ENCODE results near the gene UNKL. TPM values are rescaled to one million over a fixed set of nuclear protein-coding genes. Genes with fewer than 3 reads are reported as not detected.
A peak's percentile ranks its signal among the peaks of the same experiment; 100 is the strongest.

The UNKL gene
- polyA plus RNA-seq (2013, experiment 1 of 2), result 14.2 TPM
- 13.9 TPM for polyA plus RNA-seq (2013, experiment 2 of 2)

GRCh38 chr16:1414532-1415260 is at the start of gene UNKL:
TSS of gene UNKL (minus strand) at chr16:1414704. CDS start at chr16:1414691, 13 bp downstream.
- H3K9me3 ChIP-seq (ENCODE audit: control insufficient read depth, low read length), result no peaks in the 10 kb centered on the region
- WGBS, 2 experiments (ENCODE audit: insufficient coverage in 2 of 2), result 0 to 17% methylated on average over 16 to 19 of the region's 72 CpGs
- H3K27ac ChIP-seq (ENCODE audit: low read depth, low read length, severe bottlenecking), result peak within 1 kb of the TSS; percentile 43
- peaks cover 32% of the 10 kb centered on the region for H3K36me3 ChIP-seq (ENCODE audit: control insufficient read depth, insufficient read depth, low read length)
- H3K4me1 ChIP-seq (ENCODE audit: control insufficient read depth, insufficient read depth, low read length, poor library complexity, severe bottlenecking), result peaks cover 5% of the 10 kb centered on the region
- H3K4me3 ChIP-seq (ENCODE audit: extremely low read depth, insufficient read depth, low read length, poor library complexity, severe bottlenecking), result peak within 1 kb of the TSS; percentile 79

- WGBS, 2 experiments (ENCODE audit: insufficient coverage in 2 of 2), result 91 to 95% methylated on average over 23 to 24 of the region's 24 CpGs
- H3K36me3 ChIP-seq (ENCODE audit: control insufficient read depth, insufficient read depth, low read length), result peaks cover 46% of the 10 kb centered on the region
- H3K4me1 ChIP-seq (ENCODE audit: control insufficient read depth, insufficient read depth, low read length, poor library complexity, severe bottlenecking), result no peaks in the 10 kb centered on the region
- H3K9me3 ChIP-seq (ENCODE audit: control insufficient read depth, low read length), result no peaks in the 10 kb centered on the region
- no peak overlapping the region for H3K4me3 ChIP-seq (ENCODE audit: extremely low read depth, insufficient read depth, low read length, poor library complexity, severe bottlenecking)
- peak overlapping the region; percentile 10 for H3K27ac ChIP-seq (ENCODE audit: low read depth, low read length, severe bottlenecking)
Measured at GRCh38 chr16:1461146-1461545, 46.6 kb upstream of the UNKL start.

- WGBS, 2 experiments (ENCODE audit: insufficient coverage in 2 of 2), result 95% methylated on average over 23 to 30 of the region's 30 CpGs
- Histone ChIP-seq H3K4me3 (ENCODE audit: extremely low read depth, insufficient read depth, low read length, poor library complexity, severe bottlenecking) (no peak overlapping the region), H3K4me1 (ENCODE audit: control insufficient read depth, insufficient read depth, low read length, poor library complexity, severe bottlenecking) (no peaks in the 10 kb centered on the region), H3K27ac (ENCODE audit: low read depth, low read length, severe bottlenecking) (no peak overlapping the region), H3K36me3 (ENCODE audit: control insufficient read depth, insufficient read depth, low read length) (peaks cover 48% of the 10 kb centered on the region), H3K9me3 (ENCODE audit: control insufficient read depth, low read length) (no peaks in the 10 kb centered on the region)
Measured at GRCh38 chr16:1460602-1461138, 46.2 kb upstream of the UNKL start.

GRCh38 chr16:1459967-1460366 is 45.5 kb upstream of the UNKL start:
- Histone ChIP-seq H3K4me3 (ENCODE audit: extremely low read depth, insufficient read depth, low read length, poor library complexity, severe bottlenecking) (no peak overlapping the region), H3K9me3 (ENCODE audit: control insufficient read depth, low read length) (no peaks in the 10 kb centered on the region), H3K36me3 (ENCODE audit: control insufficient read depth, insufficient read depth, low read length) (peaks cover 55% of the 10 kb centered on the region), H3K4me1 (ENCODE audit: control insufficient read depth, insufficient read depth, low read length, poor library complexity, severe bottlenecking) (no peaks in the 10 kb centered on the region), H3K27ac (ENCODE audit: low read depth, low read length, severe bottlenecking) (no peak overlapping the region)
- WGBS, 2 experiments (ENCODE audit: insufficient coverage in 2 of 2), result 98 to 100% methylated on average over 3 to 5 of the region's 10 CpGs

GRCh38 chr16:1458977-1459341 is 44.5 kb upstream of the UNKL start:
- no peak overlapping the region for H3K27ac ChIP-seq (ENCODE audit: low read depth, low read length, severe bottlenecking)
- no peaks in the 10 kb centered on the region for H3K4me1 ChIP-seq (ENCODE audit: control insufficient read depth, insufficient read depth, low read length, poor library complexity, severe bottlenecking)
- peaks cover 59% of the 10 kb centered on the region for H3K36me3 ChIP-seq (ENCODE audit: control insufficient read depth, insufficient read depth, low read length)
- no peaks in the 10 kb centered on the region for H3K9me3 ChIP-seq (ENCODE audit: control insufficient read depth, low read length)
- 92 to 94% methylated on average over 11 to 14 of the region's 14 CpGs for WGBS, 2 experiments (ENCODE audit: insufficient coverage in 2 of 2)
- H3K4me3 ChIP-seq (ENCODE audit: extremely low read depth, insufficient read depth, low read length, poor library complexity, severe bottlenecking), result no peak overlapping the region

GRCh38 chr16:1458336-1458976 is 44.0 kb upstream of the UNKL start:
- Histone ChIP-seq H3K4me3 (ENCODE audit: extremely low read depth, insufficient read depth, low read length, poor library complexity, severe bottlenecking) (no peak overlapping the region), H3K9me3 (ENCODE audit: control insufficient read depth, low read length) (no peaks in the 10 kb centered on the region), H3K4me1 (ENCODE audit: control insufficient read depth, insufficient read depth, low read length, poor library complexity, severe bottlenecking) (no peaks in the 10 kb centered on the region), H3K27ac (ENCODE audit: low read depth, low read length, severe bottlenecking) (no peak overlapping the region), H3K36me3 (ENCODE audit: control insufficient read depth, insufficient read depth, low read length) (peaks cover 61% of the 10 kb centered on the region)
- WGBS, 2 experiments (ENCODE audit: insufficient coverage in 2 of 2), result 96 to 97% methylated on average over 25 of the region's 26 CpGs

- no peaks in the 10 kb centered on the region for H3K4me1 ChIP-seq (ENCODE audit: control insufficient read depth, insufficient read depth, low read length, poor library complexity, severe bottlenecking)
- H3K9me3 ChIP-seq (ENCODE audit: control insufficient read depth, low read length), result no peaks in the 10 kb centered on the region
- H3K4me3 ChIP-seq (ENCODE audit: extremely low read depth, insufficient read depth, low read length, poor library complexity, severe bottlenecking), result no peak overlapping the region
- no peak overlapping the region for H3K27ac ChIP-seq (ENCODE audit: low read depth, low read length, severe bottlenecking)
- H3K36me3 ChIP-seq (ENCODE audit: control insufficient read depth, insufficient read depth, low read length), result peaks cover 63% of the 10 kb centered on the region
- 95 to 97% methylated on average over 24 to 33 of the region's 42 CpGs for WGBS, 2 experiments (ENCODE audit: insufficient coverage in 2 of 2)
Measured at GRCh38 chr16:1457489-1458245, 43.2 kb upstream of the UNKL start.

- Histone ChIP-seq H3K36me3 (ENCODE audit: control insufficient read depth, insufficient read depth, low read length) (peaks cover 69% of the 10 kb centered on the region), H3K9me3 (ENCODE audit: control insufficient read depth, low read length) (no peaks in the 10 kb centered on the region), H3K4me3 (ENCODE audit: extremely low read depth, insufficient read depth, low read length, poor library complexity, severe bottlenecking) (no peak overlapping the region), H3K27ac (ENCODE audit: low read depth, low read length, severe bottlenecking) (no peak overlapping the region), H3K4me1 (ENCODE audit: control insufficient read depth, insufficient read depth, low read length, poor library complexity, severe bottlenecking) (no peaks in the 10 kb centered on the region)
- WGBS, 2 experiments (ENCODE audit: insufficient coverage in 2 of 2), result 96 to 97% methylated on average over 15 to 16 of the region's 16 CpGs
Measured at GRCh38 chr16:1456951-1457350, 42.4 kb upstream of the UNKL start.

- peaks cover 69% of the 10 kb centered on the region for H3K36me3 ChIP-seq (ENCODE audit: control insufficient read depth, insufficient read depth, low read length)
- no peak overlapping the region for H3K27ac ChIP-seq (ENCODE audit: low read depth, low read length, severe bottlenecking)
- H3K4me1 ChIP-seq (ENCODE audit: control insufficient read depth, insufficient read depth, low read length, poor library complexity, severe bottlenecking), result no peaks in the 10 kb centered on the region
- 91 to 94% methylated on average over 35 to 40 of the region's 41 CpGs for WGBS, 2 experiments (ENCODE audit: insufficient coverage in 2 of 2)
- no peaks in the 10 kb centered on the region for H3K9me3 ChIP-seq (ENCODE audit: control insufficient read depth, low read length)
- H3K4me3 ChIP-seq (ENCODE audit: extremely low read depth, insufficient read depth, low read length, poor library complexity, severe bottlenecking), result no peak overlapping the region
Measured at GRCh38 chr16:1455190-1456171, 41.0 kb upstream of the UNKL start.

GRCh38 chr16:1454561-1454960 is 40.1 kb upstream of the UNKL start:
- 90 to 95% methylated on average over 14 to 17 of the region's 17 CpGs for WGBS, 2 experiments (ENCODE audit: insufficient coverage in 2 of 2)
- Histone ChIP-seq H3K4me1 (ENCODE audit: control insufficient read depth, insufficient read depth, low read length, poor library complexity, severe bottlenecking) (no peaks in the 10 kb centered on the region), H3K36me3 (ENCODE audit: control insufficient read depth, insufficient read depth, low read length) (peaks cover 63% of the 10 kb centered on the region), H3K4me3 (ENCODE audit: extremely low read depth, insufficient read depth, low read length, poor library complexity, severe bottlenecking) (no peak overlapping the region), H3K9me3 (ENCODE audit: control insufficient read depth, low read length) (no peaks in the 10 kb centered on the region), H3K27ac (ENCODE audit: low read depth, low read length, severe bottlenecking) (no peak overlapping the region)

All from mesodermal cell (in vitro differentiated cells).